Cardiac muscle cell (in vitro differentiated cells and primary cell): ENCODE data around the gene LPCAT1. TPM values are rescaled to one million over a fixed set of nuclear protein-coding genes. Genes with fewer than 3 reads are reported as not detected.

Experiments
- DNase-seq, 2 donors: peaks; one replicate each; pipeline versions ENCODE4 v3.0.0 to v3.0.0-alpha.2; 2010 to 2017; ENCODE audit warnings: low read depth in 1 of 2, low spot score in 1 of 2
- H3K27ac ChIP-seq: fragments of 200-600 bp; sonication (generic); 2 replicates; pipeline ENCODE4 v1.5.1; 2016
- H3K27me3 ChIP-seq: fragments of 200-600 bp; sonication (generic); 2 replicates; pipeline ENCODE4 v1.6.0; 2016; ENCODE audit warnings: control low read depth
- H3K36me3 ChIP-seq: fragments of 200-600 bp; sonication (generic); 2 replicates; pipeline ENCODE4 v1.5.1; 2016; ENCODE audit warnings: control low read depth
- H3K4me1 ChIP-seq: fragments of 200-600 bp; sonication (generic); 2 replicates; pipeline ENCODE4 v1.8.1; 2017; ENCODE audit warnings: low read depth, mild to moderate bottlenecking, mixed run types
- H3K4me3 ChIP-seq: fragments of 200-600 bp; sonication (generic); 2 replicates; pipeline ENCODE4 v1.5.1; 2016; ENCODE audit warnings: mild to moderate bottlenecking
- H3K9me3 ChIP-seq: fragments of 200-600 bp; sonication (generic); 2 replicates; pipeline ENCODE4 v1.5.1; 2017; ENCODE audit warnings: low read depth, mild to moderate bottlenecking, control low read depth
- polyA plus RNA-seq: library from polyadenylated mRNA; unstranded; fragments of >200 nt; fragmentation: Nextera tagmentation; extraction: Ambion mirVana; gene quantifications from 2 replicates; pipeline ENCODE4 v1.2.1, GENCODE V29; 2016
- total RNA-seq: library from RNA; depleted of rRNA; stranded (reverse); fragments of >200 nt; gene quantifications from 2 replicates; pipeline ENCODE4 v1.2.3, GENCODE V29; 2016
- TF ChIP-seq, protein P1 (sequence below): IDR thresholded peaks from 2 replicates; pipeline ENCODE4 v1.5.1; 2012; ENCODE audit warnings: low read depth, mild to moderate bottlenecking, low read length

The LPCAT1 gene
- total and polyA plus RNA-seq, 2 experiments from 2014 or later: 48.5 to 57.3 TPM

DNA sequence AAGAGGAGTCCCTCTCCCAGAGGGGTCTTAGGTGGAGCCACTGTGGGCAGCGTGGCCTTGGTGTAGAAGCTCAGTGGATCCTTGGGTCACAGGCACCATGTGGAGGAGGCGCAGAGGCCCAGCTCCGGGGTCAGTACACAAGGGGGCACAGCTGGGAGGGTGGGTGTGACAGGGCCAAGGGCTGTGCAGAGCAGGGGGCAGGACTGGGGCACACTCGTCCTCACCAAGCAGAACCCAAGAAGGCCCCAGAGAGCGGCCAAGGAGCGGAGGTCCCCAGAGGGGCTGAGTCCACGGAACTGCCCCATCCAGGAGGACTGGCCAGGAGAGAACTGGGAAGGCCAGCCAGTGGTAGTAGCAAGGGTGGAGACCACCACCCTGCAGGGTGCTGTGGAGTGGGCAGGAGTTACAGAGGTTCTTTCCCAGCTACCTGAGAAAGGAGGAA, 2.5 kb upstream of the LPCAT1 start:
- no peak for DNase-seq
- Histone ChIP-seq H3K9me3 (no peaks in the 10 kb centered on the region), H3K36me3 (no peaks in the 10 kb centered on the region), H3K27ac (no peak overlapping the region), H3K4me3 (no peak overlapping the region), H3K4me1 (peaks cover 14% of the 10 kb centered on the region), H3K27me3 (no peaks in the 10 kb centered on the region)
- TF ChIP-seq, protein P1, sequence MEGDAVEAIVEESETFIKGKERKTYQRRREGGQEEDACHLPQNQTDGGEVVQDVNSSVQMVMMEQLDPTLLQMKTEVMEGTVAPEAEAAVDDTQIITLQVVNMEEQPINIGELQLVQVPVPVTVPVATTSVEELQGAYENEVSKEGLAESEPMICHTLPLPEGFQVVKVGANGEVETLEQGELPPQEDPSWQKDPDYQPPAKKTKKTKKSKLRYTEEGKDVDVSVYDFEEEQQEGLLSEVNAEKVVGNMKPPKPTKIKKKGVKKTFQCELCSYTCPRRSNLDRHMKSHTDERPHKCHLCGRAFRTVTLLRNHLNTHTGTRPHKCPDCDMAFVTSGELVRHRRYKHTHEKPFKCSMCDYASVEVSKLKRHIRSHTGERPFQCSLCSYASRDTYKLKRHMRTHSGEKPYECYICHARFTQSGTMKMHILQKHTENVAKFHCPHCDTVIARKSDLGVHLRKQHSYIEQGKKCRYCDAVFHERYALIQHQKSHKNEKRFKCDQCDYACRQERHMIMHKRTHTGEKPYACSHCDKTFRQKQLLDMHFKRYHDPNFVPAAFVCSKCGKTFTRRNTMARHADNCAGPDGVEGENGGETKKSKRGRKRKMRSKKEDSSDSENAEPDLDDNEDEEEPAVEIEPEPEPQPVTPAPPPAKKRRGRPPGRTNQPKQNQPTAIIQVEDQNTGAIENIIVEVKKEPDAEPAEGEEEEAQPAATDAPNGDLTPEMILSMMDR: no peak

DNA sequence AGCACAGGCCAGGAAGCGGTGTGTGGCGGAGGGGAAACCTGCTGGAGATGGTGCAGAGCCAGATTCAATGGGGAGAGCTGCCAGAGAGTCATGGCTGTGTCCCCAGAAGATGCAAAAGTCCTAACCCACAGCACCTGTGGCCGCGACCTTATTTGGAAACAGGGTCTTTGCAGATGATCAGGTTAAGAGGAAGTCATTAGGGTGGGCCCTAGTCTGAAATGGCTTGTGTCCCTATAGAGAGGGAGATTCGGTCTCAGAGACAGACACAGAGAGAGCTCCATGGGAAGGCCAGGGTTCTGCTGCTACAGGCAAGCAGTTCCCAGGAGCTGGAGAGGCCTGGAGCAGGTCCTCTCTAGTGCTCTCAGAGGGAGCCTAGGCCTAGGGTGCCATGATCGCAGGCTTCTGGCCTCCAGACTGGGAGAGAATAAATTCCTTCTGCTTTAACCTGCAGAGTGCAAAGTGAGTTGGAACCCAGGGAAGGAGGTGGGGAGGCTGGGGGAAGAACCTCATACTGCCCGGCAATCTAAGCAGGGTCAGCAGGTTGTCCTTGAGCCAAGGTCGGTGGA, 1.9 kb upstream of the LPCAT1 start:
- no peaks in the 10 kb centered on the region for H3K27me3 ChIP-seq
- no peak overlapping the region for H3K4me3 ChIP-seq
- H3K36me3 ChIP-seq: no peaks in the 10 kb centered on the region
- H3K27ac ChIP-seq: no peak overlapping the region
- H3K9me3 ChIP-seq: no peaks in the 10 kb centered on the region
- TF ChIP-seq, protein P1: no peak
- DNase-seq: no peak
- H3K4me1 ChIP-seq: peaks cover 14% of the 10 kb centered on the region

DNA sequence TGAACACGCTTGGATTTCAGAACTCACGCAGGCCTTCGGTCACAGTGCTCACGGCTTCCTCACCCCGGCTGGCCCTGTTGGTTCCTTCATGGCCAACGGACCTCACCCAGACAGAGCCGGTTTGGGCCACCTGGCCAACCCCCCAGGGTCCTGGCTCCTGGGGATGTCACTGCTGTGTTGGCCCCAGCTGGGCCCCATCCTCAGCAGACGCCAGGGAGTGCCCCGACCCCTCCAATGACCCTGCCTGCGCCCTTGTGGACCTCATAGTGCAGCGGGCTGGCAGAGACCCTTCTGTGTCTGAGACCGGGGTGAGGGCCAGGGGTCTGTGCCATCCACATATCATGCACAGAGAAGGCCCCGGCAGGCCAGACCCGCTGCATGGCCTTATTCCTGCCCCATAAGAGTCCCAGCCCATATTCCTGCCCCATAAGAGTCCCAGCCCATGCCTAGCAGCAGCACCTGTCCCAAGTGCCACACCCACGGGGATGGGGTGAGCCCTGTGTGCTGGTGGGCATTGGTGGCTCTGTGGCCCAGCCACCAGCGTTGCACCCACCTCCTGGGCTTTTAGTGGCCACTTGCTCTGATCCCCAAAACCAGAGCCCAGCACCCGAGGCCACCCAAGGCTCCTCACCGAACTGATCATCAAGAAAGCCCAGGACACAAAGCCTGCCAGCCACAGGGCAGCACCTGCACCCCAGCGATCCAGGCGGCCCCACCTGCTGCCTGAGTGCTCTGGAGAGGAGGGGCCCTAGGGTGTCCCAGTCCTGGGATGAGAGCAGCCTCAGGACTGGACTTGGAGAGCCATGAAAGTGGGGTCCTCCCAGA, 1.3 kb upstream of the LPCAT1 start:
- Histone ChIP-seq H3K36me3 (no peaks in the 10 kb centered on the region), H3K27me3 (no peaks in the 10 kb centered on the region), H3K9me3 (no peaks in the 10 kb centered on the region), H3K4me3 (no peak overlapping the region), H3K27ac (no peak overlapping the region), H3K4me1 (peaks cover 14% of the 10 kb centered on the region)
- no peak for DNase-seq
- TF ChIP-seq, protein P1: no peak

DNA sequence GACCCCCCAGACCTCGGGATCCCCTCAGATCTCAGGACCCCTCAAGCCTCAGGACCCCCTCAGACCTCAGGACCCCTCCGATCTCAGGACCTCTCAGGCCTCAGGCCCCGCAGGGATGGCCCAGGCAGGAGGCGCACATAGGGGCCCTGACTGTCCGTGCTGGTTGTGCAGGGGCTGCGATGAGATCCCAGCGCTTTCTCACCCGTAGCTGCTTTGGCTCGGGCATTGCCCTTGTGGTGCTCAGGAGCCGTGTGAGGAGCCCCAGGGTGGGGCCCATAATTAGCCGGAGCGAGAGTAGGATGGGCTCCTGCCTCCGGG, 680 bp upstream of the LPCAT1 start:
- TF ChIP-seq, protein P1: no peak
- no peak for DNase-seq
- Histone ChIP-seq H3K4me3 (peak overlapping the region; percentile 68), H3K9me3 (no peaks in the 10 kb centered on the region), H3K27me3 (no peaks in the 10 kb centered on the region), H3K27ac (no peak overlapping the region), H3K4me1 (peaks cover 14% of the 10 kb centered on the region), H3K36me3 (no peaks in the 10 kb centered on the region)

DNA sequence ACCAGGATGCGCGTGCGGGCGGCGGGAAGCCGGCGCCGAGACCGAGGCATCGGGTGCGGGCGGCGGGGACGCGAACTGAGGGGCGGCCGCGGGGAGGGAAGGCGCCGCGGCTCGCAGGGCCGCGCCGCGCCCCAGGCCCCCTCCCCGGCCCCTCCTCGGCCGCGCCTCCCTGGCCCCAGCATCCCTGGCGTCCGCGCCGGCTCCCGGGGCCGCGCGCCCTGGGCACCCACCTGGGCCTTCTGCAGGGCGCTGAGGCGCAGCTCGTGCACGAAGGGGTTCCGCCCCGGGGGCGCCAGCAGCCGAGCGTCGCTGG, 324 bp downstream of the LPCAT1 start:
- Histone ChIP-seq H3K4me1 (peaks cover 14% of the 10 kb centered on the region), H3K27ac (no peak overlapping the region)

More for the DNA sequence above, 324 bp downstream of the LPCAT1 start:
- Histone ChIP-seq H3K9me3 (no peaks in the 10 kb centered on the region), H3K36me3 (no peaks in the 10 kb centered on the region), H3K4me3 (peak overlapping the region; percentile 68), H3K27me3 (no peaks in the 10 kb centered on the region)
- TF ChIP-seq, protein P1: no peak
- DNase-seq: peak in 1 of 2 donors; percentile 10
